Stimulated activated CD4-positive, alpha-beta T cell treated with anti-CD3 and anti-CD28 coated beads, TNF-alpha, amount 100 ng/mL, for 1 hour (primary cell): ENCODE results near the gene KBTBD3.

Source experiments
- DNase-seq, 3 donors: peaks; one replicate each; pipeline ENCODE4 v3.0.0-alpha.2; 2020; ENCODE audit warnings: low read depth in 3 of 3, low spot score in 1 of 3

Gene KBTBD3

GRCh38 chr11:106076919-106077608, at the start of gene KBTBD3:
Gene KBTBD3 (minus strand): TSS chr11:106077347. CDS start chr11:106059097, 18,250 bp downstream.
- peak; percentile 90 to 96 (median 93) for DNase-seq

GRCh38 chr11:106121570-106122320, 44.6 kb upstream of the KBTBD3 start:
- DNase-seq = no peak

GRCh38 chr11:106105986-106106385, 28.8 kb upstream of the KBTBD3 start:
- no peak for DNase-seq

GRCh38 chr11:106101819-106102218, 24.7 kb upstream of the KBTBD3 start:
- DNase-seq = no peak

- DNase-seq = no peak
Observed at GRCh38 chr11:106101370-106101769, 24.2 kb upstream of the KBTBD3 start.

- DNase-seq = no peak
Observed at GRCh38 chr11:106098893-106099553, 21.9 kb upstream of the KBTBD3 start.

- no peak for DNase-seq
Observed at GRCh38 chr11:106092446-106092845, 15.3 kb upstream of the KBTBD3 start.

GRCh38 chr11:106091480-106092123, 14.5 kb upstream of the KBTBD3 start:
- no peak for DNase-seq

GRCh38 chr11:106088896-106089295, 11.7 kb upstream of the KBTBD3 start:
- no peak for DNase-seq

- peak in 1 of 3 donors; percentile 9 for DNase-seq
Observed at GRCh38 chr11:106087815-106088435, 10.8 kb upstream of the KBTBD3 start.

- no peak for DNase-seq
Observed at GRCh38 chr11:106086850-106087249, 9.7 kb upstream of the KBTBD3 start.

- DNase-seq = no peak
Observed at GRCh38 chr11:106086135-106086534, 9.0 kb upstream of the KBTBD3 start.

- no peak for DNase-seq
Observed at GRCh38 chr11:106082096-106082495, 4.9 kb upstream of the KBTBD3 start.

- DNase-seq = no peak
Observed at GRCh38 chr11:106077609-106078455, 685 bp upstream of the KBTBD3 start, which contains the start of gene AASDHPPT. Gene AASDHPPT (plus strand): TSS chr11:106077662. CDS start chr11:106077711, 49 bp downstream.

GRCh38 chr11:106076171-106076918, 802 bp downstream of the KBTBD3 start:
- DNase-seq = no peak

GRCh38 chr11:106072804-106073203, 4.3 kb downstream of the KBTBD3 start:
- no peak for DNase-seq

- DNase-seq = no peak
Observed at GRCh38 chr11:106070606-106071005, 6.5 kb downstream of the KBTBD3 start.

GRCh38 chr11:106063009-106063408, 14.1 kb downstream of the KBTBD3 start:
- DNase-seq = no peak
